Mammary epithelial cell (primary cell): Measurements from ENCODE around the gene DCD.

Experiments used
- EZH2 ChIP-seq: IDR thresholded peaks from 2 replicates; pipeline ENCODE4 v1.6.1; 2012; ENCODE audit warnings: low read length, inconsistent platforms, borderline replicate concordance
- TF ChIP-seq, protein P1 (sequence below), 2 donors: IDR thresholded peaks in 1 of 2; conservative IDR thresholded peaks in 1 of 2; 2 replicates each; pipeline ENCODE4 v1.5.1; 2011 to 2012; ENCODE audit warnings: inconsistent platforms in 2 of 2, low read length in 2 of 2, mild to moderate bottlenecking in 2 of 2, control low read depth in 1 of 2, low read depth in 1 of 2; ENCODE audit not compliant: insufficient read depth in 1 of 2; ENCODE audit errors: extremely low read depth in 1 of 2

DNA sequence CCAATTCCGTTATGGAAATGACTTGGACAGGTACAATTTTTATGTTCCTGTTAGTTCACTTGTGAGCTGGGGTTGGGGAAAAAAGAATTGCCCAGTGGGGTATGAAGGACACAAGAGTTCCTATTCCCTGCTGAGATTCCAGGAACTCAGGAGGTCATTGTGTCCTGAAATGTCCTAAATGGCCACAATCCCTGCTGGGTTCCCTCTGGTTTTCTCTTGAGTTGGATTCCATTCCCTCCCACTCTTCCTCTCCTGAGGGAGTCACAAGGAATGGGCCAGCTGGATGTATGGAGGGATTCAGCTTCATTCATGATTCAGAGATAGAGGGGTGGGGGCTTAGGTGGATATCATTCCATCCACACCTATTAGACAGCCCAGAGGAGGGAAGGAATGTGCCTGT, 34.5 kb upstream of the DCD start:
- TF ChIP-seq, protein P1, sequence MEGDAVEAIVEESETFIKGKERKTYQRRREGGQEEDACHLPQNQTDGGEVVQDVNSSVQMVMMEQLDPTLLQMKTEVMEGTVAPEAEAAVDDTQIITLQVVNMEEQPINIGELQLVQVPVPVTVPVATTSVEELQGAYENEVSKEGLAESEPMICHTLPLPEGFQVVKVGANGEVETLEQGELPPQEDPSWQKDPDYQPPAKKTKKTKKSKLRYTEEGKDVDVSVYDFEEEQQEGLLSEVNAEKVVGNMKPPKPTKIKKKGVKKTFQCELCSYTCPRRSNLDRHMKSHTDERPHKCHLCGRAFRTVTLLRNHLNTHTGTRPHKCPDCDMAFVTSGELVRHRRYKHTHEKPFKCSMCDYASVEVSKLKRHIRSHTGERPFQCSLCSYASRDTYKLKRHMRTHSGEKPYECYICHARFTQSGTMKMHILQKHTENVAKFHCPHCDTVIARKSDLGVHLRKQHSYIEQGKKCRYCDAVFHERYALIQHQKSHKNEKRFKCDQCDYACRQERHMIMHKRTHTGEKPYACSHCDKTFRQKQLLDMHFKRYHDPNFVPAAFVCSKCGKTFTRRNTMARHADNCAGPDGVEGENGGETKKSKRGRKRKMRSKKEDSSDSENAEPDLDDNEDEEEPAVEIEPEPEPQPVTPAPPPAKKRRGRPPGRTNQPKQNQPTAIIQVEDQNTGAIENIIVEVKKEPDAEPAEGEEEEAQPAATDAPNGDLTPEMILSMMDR (conservative IDR thresholded peaks at IDR 0.05 in 1 of 2, IDR thresholded peaks at IDR 0.05 in 1 of 2; ENCODE audit: extremely low read depth in 1 of 2, insufficient read depth in 1 of 2, low read depth in 1 of 2, low read length in 2 of 2): no peak
- no peak for TF ChIP-seq EZH2
